ENCODE measurements around the gene GLYR1.

The GLYR1 gene

GRCh38 chr16:4879049-4879448, 32.0 kb upstream of the GLYR1 start:
- DNase-seq: no peak

DNA sequence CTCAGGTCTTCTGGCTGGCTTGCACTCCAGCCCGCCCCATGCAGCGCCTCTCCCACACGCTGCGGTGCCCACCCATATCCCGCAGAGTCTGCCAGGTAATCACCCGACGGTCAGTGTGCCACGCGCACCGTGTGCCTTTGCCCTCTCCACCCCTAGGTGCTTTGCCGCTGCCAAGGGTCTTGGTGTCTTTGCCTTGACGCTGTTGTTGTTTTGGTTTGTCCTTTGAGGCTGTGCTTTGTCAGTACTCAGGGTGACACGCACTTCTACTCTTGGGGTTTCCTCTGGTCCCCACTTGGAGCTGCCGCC, 30.2 kb upstream of the GLYR1 start:
- DNase-seq: no peak

DNA sequence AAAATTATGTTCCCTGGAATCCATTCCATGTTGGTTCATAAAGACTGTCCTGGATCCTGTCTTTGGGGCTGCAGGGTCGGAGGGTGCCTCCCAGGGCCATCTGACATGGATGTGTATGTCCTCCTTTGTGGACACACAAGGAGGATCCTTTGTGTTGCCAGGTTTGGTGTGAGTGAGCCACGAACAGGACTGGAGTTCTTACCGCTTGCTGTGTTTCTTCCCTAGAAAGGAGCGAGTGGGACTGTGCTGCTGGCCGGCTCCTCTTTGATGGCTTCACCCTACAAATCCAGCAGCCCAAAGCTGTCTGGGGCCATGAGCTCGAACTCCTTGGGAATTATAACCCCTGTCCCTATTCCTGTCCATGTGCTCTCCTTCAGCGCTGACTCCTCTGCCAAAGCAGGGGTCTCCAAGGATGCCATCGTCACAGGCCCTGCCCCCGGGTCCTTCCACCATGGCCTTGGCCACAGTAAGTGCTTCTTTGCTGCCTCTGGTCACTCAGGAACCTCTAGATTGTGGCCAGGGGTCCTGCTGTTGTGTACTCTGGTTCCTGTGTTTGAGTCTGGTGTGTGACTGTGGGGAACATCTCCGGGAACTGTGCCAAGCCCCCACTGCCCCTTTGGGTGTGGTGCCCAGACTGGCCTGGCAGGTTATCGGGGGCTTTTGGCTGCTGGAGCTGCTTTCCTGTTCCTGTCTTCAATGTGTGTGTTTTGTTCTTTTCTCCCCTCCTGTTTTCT, 29.7 kb upstream of the GLYR1 start:
- no peak for DNase-seq

- DNase-seq: no peak
Measured at GRCh38 chr16:4874666-4875065, 27.6 kb upstream of the GLYR1 start.

DNA sequence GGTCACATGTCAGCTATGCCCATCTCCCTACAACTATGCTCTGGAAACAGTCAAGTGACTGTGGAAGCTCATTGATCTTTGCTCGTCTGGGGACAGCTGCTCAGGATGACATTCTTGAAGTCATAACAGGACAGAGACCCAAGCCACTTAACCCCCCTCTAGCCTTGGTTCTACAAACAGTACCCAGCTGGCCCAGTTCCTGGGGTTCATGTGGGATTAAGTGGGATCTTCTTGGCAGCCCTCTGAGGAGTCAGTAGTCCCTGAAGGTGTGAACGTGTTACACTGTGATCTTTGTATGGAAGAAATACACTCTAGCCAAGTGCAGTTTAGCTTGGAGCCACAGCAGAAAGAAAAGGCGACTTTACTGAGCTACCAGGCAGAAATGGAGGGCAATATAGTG, 26.0 kb upstream of the GLYR1 start:
- no peak for DNase-seq

- DNase-seq: no peak
Measured at GRCh38 chr16:4871071-4871470, 24.0 kb upstream of the GLYR1 start.

GRCh38 chr16:4870138-4870671, 23.1 kb upstream of the GLYR1 start:
- DNase-seq: no peak

- DNase-seq: no peak
Measured at GRCh38 chr16:4869147-4869805, 22.2 kb upstream of the GLYR1 start.

GRCh38 chr16:4868535-4868934, 21.4 kb upstream of the GLYR1 start:
- DNase-seq: no peak

GRCh38 chr16:4868026-4868425, 20.9 kb upstream of the GLYR1 start:
- no peak for DNase-seq

DNA sequence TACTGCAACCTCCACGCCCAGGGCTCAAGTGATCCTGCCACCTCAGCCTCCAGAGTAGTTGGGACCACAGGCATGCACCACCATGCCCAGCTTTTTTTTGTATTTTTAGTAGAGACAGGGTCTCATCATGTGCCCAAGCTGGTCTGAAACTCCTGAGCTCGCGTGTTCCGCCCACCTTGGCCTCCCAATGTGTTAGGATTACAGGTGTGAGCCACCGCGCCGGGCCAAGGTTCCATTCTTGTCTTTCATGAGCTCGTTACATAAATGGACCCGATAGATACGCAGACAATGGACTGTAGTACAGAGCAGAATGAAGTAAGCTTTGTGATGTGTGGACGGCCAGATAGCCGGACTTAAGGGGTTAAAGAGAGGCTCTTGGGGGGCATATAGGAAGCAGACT, 19.5 kb upstream of the GLYR1 start:
- no peak for DNase-seq

DNA sequence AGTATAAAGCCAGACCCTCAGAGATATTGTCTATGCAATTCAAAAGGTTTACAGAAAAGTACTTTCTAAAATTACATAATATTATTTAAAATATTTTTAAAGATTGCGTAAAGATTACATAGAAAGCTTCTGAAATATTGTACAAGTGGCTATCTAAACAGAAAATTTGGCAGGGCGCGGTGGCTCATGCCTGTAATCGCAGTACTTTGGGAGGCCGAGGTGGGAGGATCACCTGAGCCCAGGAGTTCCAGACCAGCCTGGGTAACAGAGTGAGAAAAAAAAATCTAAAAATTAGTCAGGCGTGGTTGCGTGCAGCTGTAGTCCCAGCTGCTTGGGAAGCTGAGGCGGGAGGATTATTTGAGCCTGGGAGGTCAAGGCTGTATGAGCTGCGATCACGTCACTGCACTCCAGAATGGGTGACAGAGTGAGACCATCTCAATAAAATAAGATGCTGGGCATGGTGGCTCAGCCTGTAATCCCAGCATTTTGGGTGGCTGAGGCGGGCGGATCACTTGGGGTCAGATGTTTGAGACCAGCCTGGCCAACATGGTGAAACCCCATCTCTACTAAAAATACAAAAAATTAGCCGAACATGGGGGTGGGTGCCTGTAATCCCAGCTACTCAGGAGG, 18.3 kb upstream of the GLYR1 start:
- no peak for DNase-seq

- DNase-seq: no peak
Measured at GRCh38 chr16:4864728-4865127, 17.6 kb upstream of the GLYR1 start.

- no peak for DNase-seq
Measured at GRCh38 chr16:4862639-4863038, 15.6 kb upstream of the GLYR1 start.

DNA sequence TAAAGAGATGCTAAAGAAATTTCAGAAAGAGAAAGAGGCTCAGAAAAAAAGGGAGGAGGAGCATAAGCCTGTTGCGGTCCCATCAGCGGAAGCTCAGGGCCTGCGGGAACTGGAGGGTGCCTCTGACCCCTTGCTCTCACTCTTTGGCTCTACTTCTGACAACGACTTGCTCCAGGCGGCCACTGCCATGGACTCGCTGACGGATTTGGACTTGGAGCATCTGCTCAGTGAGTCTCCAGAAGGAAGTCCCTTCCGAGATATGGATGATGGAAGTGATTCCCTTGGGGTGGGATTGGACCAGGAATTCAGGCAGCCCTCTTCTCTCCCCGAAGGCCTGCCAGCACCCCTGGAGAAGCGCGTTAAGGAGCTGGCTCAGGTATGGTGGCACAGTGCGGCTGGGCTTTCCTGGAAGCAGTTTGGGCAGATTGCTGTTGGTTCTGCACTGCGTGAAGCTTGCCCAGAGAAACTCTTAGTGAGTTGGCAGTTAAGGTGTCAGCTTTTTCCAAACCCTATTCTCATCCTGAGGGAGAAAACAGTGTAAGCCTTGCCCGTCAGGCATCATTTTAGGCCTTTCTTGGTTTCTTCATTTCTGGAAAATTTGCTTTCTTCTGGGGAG, 13.7 kb upstream of the GLYR1 start:
- no peak for DNase-seq

DNA sequence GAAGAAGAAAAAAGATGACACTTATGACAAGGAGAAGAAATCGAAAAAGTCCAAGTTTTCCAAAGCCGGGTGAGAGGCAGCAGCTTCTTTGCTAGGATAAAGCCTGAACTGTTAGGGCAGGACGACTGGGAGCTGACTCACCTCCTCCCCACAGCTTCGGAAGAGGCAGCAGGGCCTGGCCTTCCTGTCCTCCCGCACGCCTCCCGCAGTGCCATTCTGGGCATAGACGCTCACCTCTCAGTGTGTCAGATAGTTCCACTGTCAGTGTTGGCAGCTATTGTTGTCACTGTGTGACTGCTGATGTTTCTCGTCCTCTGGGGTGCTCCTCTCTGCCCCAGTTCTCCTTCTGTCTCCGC, 12.8 kb upstream of the GLYR1 start:
- DNase-seq: no peak

DNA sequence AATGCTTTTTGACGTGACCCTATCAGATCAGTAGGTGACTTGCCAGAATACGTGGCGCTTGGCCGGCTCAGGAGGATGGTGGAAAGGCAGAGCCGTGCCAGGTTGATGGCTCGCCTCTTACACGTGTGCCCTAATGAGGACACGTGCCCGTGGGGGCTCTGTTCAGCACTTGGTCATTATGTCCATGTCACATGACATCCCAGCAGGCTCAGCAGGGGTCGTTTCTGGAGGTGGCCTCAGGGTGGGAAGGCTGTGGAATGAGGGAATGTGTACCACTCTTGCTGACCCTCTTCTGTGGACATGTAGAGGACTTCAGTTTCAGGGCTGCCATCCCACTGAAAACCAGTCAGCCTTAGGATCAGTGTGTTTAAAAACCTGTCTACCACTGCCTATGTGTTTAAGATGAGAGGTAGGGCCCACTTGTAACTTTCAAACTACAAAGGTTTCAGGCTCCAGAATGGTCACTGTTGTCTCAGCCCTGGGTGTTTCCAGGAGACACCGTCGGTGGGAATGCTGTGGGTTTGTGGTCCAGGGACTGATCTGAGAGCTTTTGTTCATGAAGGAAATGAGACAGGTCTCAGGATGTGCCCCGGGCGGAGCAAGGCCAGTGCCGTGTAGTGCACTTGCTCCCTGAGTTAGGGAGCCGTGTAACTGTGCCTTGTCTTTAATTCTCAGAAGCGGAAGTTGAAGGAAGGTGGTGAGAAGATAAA, 12.3 kb upstream of the GLYR1 start:
- no peak for DNase-seq

- no peak for DNase-seq
Measured at GRCh38 chr16:4855804-4856203, 8.7 kb upstream of the GLYR1 start.

GRCh38 chr16:4855371-4855770, 8.3 kb upstream of the GLYR1 start:
- no peak for DNase-seq

DNA sequence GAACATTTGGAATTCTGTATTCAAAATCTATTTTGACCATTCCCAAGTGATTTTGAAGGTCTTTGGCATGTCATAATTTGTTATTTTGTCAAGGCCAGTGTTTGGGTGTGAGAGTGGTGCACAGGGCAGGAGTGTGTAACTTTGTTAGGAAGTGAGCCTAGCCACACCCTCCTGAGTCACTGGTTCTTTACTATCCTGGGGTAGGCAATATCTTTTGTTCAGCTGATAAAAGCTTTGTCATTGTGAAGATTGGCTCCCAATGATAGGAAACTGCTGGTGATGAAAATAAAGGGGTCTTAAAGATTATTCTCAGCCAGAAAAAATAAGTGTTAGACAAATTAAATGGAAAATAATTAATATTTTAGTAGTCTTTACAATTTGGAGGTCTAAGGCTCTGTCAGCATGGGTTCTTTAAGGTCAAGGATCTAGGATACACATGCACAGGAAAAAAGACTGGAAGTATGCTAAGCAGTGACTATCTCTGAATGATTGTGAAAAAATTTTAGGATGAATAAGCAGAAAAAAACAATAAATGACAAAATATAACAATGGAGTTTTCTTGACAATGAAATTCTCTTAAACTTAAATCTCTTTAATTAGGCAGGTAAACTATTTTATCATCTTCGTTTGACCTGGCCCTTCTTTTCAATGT, 5.3 kb upstream of the GLYR1 start:
- DNase-seq: no peak

DNA sequence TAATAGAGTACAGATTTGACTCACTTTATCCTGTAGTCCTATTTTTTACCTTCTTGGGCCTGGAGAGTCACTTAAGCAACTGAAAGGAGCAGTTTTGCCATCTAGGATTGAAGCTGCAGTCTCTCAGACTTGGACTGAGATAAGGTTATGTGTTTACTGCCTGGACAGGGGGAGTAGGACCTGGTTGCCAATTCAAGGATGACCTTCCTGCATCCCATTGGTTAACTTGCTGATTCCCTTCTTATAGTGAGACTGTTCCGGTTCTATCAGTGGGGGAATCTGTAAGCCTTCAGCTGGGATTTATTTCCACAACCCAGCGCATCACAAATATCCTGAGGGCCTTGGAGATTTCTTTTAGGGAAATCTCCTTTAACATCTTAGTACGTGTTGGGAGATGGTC, 3.1 kb upstream of the GLYR1 start:
- DNase-seq: no peak

- DNase-seq: no peak
Measured at GRCh38 chr16:4847774-4848587, 893 bp upstream of the GLYR1 start.

Data from hippocampal formation (tissue), 2 donors.